ENCODE data around the gene TRIM46.

TRIM46 gene

DNA sequence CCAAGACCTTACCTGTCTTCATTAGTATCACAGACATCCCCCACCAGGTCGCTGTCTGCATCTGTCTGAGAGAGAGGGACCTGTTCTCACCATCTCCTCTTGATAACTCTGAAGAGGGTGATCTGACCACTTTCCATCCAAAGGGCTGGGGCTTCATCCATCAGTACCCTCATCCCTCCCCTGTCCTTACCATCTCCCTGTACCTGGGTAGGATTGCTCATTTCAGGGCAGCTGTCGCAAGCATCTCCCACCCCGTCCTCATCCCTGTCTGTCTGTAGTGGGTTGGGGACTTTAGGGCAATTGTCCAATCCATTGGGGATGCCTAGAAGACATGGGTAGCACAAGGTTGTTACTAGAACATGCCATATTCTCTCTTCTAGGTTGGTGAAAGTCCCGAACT lies 26.1 kb downstream of the TRIM46 start:
- Histone ChIP-seq H3K27ac (no peak overlapping the region), H3K27me3 (ENCODE audit: insufficient read depth, low read depth, severe bottlenecking) (no peaks in the 10 kb centered on the region), H3K9me3 (ENCODE audit: severe bottlenecking) (no peaks in the 10 kb centered on the region), H3K4me3 (ENCODE audit: low read depth, low read length) (no peak overlapping the region), H3K36me3 (peaks cover 85% of the 10 kb centered on the region)
- TF ChIP-seq CTCF (IDR thresholded peaks at IDR 0.05; ENCODE audit: low read depth, low read length): no peak
- no peak for DNase-seq

GRCh38 chr1:155200920-155201319 lies 27.3 kb downstream of the TRIM46 start:
- H3K9me3 ChIP-seq (ENCODE audit: severe bottlenecking): no peaks in the 10 kb centered on the region
- no peak for TF ChIP-seq CTCF (IDR thresholded peaks at IDR 0.05; ENCODE audit: low read depth, low read length)
- H3K4me3 ChIP-seq (ENCODE audit: low read depth, low read length): no peak overlapping the region
- H3K27ac ChIP-seq: no peak overlapping the region
- H3K36me3 ChIP-seq: peaks cover 81% of the 10 kb centered on the region
- DNase-seq: no peak
- H3K27me3 ChIP-seq (ENCODE audit: insufficient read depth, low read depth, severe bottlenecking): no peaks in the 10 kb centered on the region

- no peak for TF ChIP-seq CTCF (IDR thresholded peaks at IDR 0.05; ENCODE audit: low read depth, low read length)
- Histone ChIP-seq H3K27ac (no peak overlapping the region), H3K27me3 (ENCODE audit: insufficient read depth, low read depth, severe bottlenecking) (no peaks in the 10 kb centered on the region), H3K36me3 (peaks cover 68% of the 10 kb centered on the region), H3K4me3 (ENCODE audit: low read depth, low read length) (no peak overlapping the region), H3K9me3 (ENCODE audit: severe bottlenecking) (no peaks in the 10 kb centered on the region)
- DNase-seq: no peak
Observed at GRCh38 chr1:155202198-155202597, 28.5 kb downstream of the TRIM46 start.

DNA sequence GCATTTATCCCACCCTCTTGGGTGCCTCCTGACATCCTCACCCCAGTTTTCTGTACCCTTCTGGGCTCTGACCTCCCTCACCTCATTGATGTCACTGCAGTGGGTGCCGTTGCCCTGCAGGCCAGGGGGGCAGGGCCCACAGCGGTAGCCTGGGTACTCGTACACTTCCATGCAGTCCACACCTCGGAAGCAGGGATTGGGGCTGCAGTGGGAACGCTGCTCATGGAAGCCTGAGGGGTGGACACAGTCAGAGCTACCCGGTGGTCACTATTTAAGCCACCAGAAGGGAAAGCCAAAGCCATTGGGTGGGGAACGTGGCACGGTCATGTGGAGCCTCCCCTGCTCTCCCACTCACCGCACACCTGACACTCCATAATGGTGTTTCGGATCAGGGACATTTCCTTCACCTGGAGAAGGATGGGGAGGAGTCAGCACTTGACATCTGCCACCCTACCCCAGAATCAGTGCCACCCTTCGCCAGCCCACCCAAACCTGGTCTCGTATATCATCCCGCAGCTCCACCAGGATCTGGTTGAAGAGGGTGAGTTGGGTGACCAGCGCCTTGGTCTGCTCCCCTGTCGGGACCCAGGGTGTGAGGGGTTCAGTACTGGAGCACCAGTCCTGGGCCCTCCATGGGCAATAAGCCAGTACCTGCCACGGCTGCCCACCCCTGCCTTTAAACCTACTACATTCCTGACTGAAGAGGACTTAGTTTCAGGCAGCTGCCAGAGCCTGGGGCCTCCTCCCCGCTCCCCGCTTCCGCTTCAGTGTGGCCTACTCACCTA lies 29.3 kb downstream of the TRIM46 start:
- H3K27ac ChIP-seq: no peak overlapping the region
- H3K9me3 ChIP-seq (ENCODE audit: severe bottlenecking): no peaks in the 10 kb centered on the region
- TF ChIP-seq CTCF (IDR thresholded peaks at IDR 0.05; ENCODE audit: low read depth, low read length): no peak
- DNase-seq: no peak
- H3K4me3 ChIP-seq (ENCODE audit: low read depth, low read length): no peak overlapping the region
- no peaks in the 10 kb centered on the region for H3K27me3 ChIP-seq (ENCODE audit: insufficient read depth, low read depth, severe bottlenecking)
- H3K36me3 ChIP-seq: peaks cover 61% of the 10 kb centered on the region

DNA sequence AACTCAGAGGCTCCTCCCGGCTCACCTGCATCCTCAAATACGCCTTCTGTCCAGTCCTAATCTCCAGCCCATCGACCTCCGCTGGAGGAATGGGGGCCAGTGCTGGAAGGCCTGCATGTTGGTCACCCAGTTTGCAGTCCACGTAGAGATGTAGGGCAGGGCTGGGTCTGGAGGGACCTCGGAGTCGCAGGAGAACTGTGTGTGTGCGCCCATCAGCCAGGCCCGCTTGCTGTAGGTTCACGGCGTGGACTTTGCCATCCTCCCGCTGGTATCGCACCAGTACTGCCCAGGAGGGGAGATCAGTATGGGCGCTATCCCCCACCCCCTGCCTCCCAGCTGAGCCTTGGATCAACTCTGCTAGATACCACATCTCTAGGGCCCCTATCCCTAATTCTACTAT lies 31.4 kb downstream of the TRIM46 start:
- Histone ChIP-seq H3K4me3 (ENCODE audit: low read depth, low read length) (no peak overlapping the region), H3K36me3 (peaks cover 40% of the 10 kb centered on the region), H3K27ac (no peak overlapping the region), H3K27me3 (ENCODE audit: insufficient read depth, low read depth, severe bottlenecking) (no peaks in the 10 kb centered on the region), H3K9me3 (ENCODE audit: severe bottlenecking) (no peaks in the 10 kb centered on the region)
- no peak for TF ChIP-seq CTCF (IDR thresholded peaks at IDR 0.05; ENCODE audit: low read depth, low read length)
- DNase-seq: no peak

All from WERI-Rb-1 (cell line).